Measurements from ENCODE around the gene TPT1.
"Not testable (repeated sequence)": the region's sequence is repeated elsewhere in the genome, so short reads cannot be mapped to it uniquely, and the experiment has no call there.

TPT1 gene

GRCh38 chr13:45385320-45385719 is 44.3 kb upstream of the TPT1 start (continued):
- TF ChIP-seq, protein P1, sequence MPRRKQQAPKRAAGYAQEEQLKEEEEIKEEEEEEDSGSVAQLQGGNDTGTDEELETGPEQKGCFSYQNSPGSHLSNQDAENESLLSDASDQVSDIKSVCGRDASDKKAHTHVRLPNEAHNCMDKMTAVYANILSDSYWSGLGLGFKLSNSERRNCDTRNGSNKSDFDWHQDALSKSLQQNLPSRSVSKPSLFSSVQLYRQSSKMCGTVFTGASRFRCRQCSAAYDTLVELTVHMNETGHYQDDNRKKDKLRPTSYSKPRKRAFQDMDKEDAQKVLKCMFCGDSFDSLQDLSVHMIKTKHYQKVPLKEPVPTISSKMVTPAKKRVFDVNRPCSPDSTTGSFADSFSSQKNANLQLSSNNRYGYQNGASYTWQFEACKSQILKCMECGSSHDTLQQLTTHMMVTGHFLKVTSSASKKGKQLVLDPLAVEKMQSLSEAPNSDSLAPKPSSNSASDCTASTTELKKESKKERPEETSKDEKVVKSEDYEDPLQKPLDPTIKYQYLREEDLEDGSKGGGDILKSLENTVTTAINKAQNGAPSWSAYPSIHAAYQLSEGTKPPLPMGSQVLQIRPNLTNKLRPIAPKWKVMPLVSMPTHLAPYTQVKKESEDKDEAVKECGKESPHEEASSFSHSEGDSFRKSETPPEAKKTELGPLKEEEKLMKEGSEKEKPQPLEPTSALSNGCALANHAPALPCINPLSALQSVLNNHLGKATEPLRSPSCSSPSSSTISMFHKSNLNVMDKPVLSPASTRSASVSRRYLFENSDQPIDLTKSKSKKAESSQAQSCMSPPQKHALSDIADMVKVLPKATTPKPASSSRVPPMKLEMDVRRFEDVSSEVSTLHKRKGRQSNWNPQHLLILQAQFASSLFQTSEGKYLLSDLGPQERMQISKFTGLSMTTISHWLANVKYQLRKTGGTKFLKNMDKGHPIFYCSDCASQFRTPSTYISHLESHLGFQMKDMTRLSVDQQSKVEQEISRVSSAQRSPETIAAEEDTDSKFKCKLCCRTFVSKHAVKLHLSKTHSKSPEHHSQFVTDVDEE (CRISPR knock-in tag; IDR thresholded peaks at IDR 0.05): no peak
- TF ChIP-seq TCF4 (CRISPR knock-in tag; IDR thresholded peaks at IDR 0.05; ENCODE audit: borderline replicate concordance): no peak
- no peak for TF ChIP-seq OSR1 (CRISPR knock-in tag; IDR thresholded peaks at IDR 0.05)
- no peak for TF ChIP-seq ZFP30 (CRISPR knock-in tag; IDR thresholded peaks at IDR 0.05)
- TF ChIP-seq ARNTL (CRISPR knock-in tag; IDR thresholded peaks at IDR 0.05; ENCODE audit: borderline replicate concordance, low read depth): no peak
- TF ChIP-seq CSDC2 (CRISPR knock-in tag; IDR thresholded peaks at IDR 0.05): no peak
- no peak for TF ChIP-seq CREB5 (CRISPR knock-in tag; IDR thresholded peaks at IDR 0.05; ENCODE audit: low read depth)
- TF ChIP-seq ZFP3 (CRISPR knock-in tag; IDR thresholded peaks at IDR 0.05): no peak

- TF ChIP-seq ZNF8 (CRISPR knock-in tag; IDR thresholded peaks at IDR 0.05) (no peak), ZFP30 (CRISPR knock-in tag; IDR thresholded peaks at IDR 0.05) (no peak), TOX (CRISPR knock-in tag; IDR thresholded peaks at IDR 0.05; ENCODE audit: borderline replicate concordance) (no peak), ESRRG (CRISPR knock-in tag; IDR thresholded peaks at IDR 0.05) (no peak), RARB (CRISPR knock-in tag; IDR thresholded peaks at IDR 0.05) (no peak), ARNTL (CRISPR knock-in tag; IDR thresholded peaks at IDR 0.05; ENCODE audit: borderline replicate concordance, low read depth) (no peak), SNAI2 (CRISPR knock-in tag; IDR thresholded peaks at IDR 0.05) (no peak), GLIS3 (CRISPR knock-in tag; IDR thresholded peaks at IDR 0.05) (no peak), ZC3H10 (CRISPR knock-in tag; IDR thresholded peaks at IDR 0.05) (no peak), TCF4 (CRISPR knock-in tag; IDR thresholded peaks at IDR 0.05; ENCODE audit: borderline replicate concordance) (no peak), ZNF565 (CRISPR knock-in tag; conservative IDR thresholded peaks at IDR 0.05; ENCODE audit: low read depth) (no peak), CREB5 (CRISPR knock-in tag; IDR thresholded peaks at IDR 0.05; ENCODE audit: low read depth) (no peak), BACH2 (CRISPR knock-in tag; IDR thresholded peaks at IDR 0.05; ENCODE audit: borderline replicate concordance) (no peak), PPARA (CRISPR knock-in tag; IDR thresholded peaks at IDR 0.05; ENCODE audit: borderline replicate concordance) (no peak)
- TF ChIP-seq, protein P1 (CRISPR knock-in tag; IDR thresholded peaks at IDR 0.05): no peak
- no peak for ATAC-seq
These were observed 43.6 kb upstream of the TPT1 start for GRCh38 chr13:45384474-45385174.

DNA sequence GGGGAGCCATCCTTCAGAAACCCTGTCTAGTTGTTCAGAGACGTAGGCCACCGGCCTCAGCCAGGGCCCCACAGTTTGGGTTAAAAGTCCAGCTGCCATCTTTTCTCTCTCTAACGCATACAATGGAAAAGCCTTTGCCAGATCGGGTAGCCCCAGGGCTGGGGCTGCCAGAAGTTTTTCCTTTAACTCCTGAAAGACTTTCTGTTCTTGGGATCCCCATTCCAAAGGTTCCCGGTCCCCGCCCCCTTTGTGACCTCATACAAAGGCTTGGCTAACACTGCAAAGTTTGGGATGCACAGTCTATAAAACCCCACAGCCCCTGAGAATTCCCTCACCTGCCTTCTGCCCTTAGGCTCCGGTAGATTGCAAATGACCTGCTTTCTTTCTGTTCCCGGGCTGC is 41.8 kb upstream of the TPT1 start:
- not testable (repeated sequence) for ATAC-seq

- no peak for ATAC-seq
- TF ChIP-seq SNAI2 (CRISPR knock-in tag; IDR thresholded peaks at IDR 0.05): no peak
- TF ChIP-seq GLIS3 (CRISPR knock-in tag; IDR thresholded peaks at IDR 0.05): no peak
- TF ChIP-seq, protein P2, sequence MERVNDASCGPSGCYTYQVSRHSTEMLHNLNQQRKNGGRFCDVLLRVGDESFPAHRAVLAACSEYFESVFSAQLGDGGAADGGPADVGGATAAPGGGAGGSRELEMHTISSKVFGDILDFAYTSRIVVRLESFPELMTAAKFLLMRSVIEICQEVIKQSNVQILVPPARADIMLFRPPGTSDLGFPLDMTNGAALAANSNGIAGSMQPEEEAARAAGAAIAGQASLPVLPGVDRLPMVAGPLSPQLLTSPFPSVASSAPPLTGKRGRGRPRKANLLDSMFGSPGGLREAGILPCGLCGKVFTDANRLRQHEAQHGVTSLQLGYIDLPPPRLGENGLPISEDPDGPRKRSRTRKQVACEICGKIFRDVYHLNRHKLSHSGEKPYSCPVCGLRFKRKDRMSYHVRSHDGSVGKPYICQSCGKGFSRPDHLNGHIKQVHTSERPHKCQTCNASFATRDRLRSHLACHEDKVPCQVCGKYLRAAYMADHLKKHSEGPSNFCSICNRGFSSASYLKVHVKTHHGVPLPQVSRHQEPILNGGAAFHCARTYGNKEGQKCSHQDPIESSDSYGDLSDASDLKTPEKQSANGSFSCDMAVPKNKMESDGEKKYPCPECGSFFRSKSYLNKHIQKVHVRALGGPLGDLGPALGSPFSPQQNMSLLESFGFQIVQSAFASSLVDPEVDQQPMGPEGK (CRISPR knock-in tag; IDR thresholded peaks at IDR 0.05; ENCODE audit: borderline replicate concordance): no peak
- no peak for TF ChIP-seq CSDC2 (CRISPR knock-in tag; IDR thresholded peaks at IDR 0.05)
- no peak for TF ChIP-seq ARNTL (CRISPR knock-in tag; IDR thresholded peaks at IDR 0.05; ENCODE audit: borderline replicate concordance, low read depth)
- TF ChIP-seq ZFP3 (CRISPR knock-in tag; IDR thresholded peaks at IDR 0.05): no peak
- no peak for TF ChIP-seq CSRNP3 (CRISPR knock-in tag; IDR thresholded peaks at IDR 0.05)
- TF ChIP-seq ISL1 (CRISPR knock-in tag; IDR thresholded peaks at IDR 0.05): no peak
- TF ChIP-seq ZFP30 (CRISPR knock-in tag; IDR thresholded peaks at IDR 0.05): no peak
- TF ChIP-seq ESRRG (CRISPR knock-in tag; IDR thresholded peaks at IDR 0.05): no peak
- TF ChIP-seq RARB (CRISPR knock-in tag; IDR thresholded peaks at IDR 0.05): no peak
These were observed 40.2 kb upstream of the TPT1 start for GRCh38 chr13:45381196-45381595.

All from SK-N-SH treated with all-trans-retinoic acid at 6 μM for 48 hours (cell line).